ENCODE measurements around the gene ASPHD2. TPM values are rescaled to one million over a fixed set of nuclear protein-coding genes. Genes with fewer than 3 reads are reported as not detected.

Gene ASPHD2
- total and polyA plus RNA-seq, 2 of the 13 experiments (the other 11 are each of a cell fraction or from before 2014, with no cell fraction given), result 0.04 TPM

DNA sequence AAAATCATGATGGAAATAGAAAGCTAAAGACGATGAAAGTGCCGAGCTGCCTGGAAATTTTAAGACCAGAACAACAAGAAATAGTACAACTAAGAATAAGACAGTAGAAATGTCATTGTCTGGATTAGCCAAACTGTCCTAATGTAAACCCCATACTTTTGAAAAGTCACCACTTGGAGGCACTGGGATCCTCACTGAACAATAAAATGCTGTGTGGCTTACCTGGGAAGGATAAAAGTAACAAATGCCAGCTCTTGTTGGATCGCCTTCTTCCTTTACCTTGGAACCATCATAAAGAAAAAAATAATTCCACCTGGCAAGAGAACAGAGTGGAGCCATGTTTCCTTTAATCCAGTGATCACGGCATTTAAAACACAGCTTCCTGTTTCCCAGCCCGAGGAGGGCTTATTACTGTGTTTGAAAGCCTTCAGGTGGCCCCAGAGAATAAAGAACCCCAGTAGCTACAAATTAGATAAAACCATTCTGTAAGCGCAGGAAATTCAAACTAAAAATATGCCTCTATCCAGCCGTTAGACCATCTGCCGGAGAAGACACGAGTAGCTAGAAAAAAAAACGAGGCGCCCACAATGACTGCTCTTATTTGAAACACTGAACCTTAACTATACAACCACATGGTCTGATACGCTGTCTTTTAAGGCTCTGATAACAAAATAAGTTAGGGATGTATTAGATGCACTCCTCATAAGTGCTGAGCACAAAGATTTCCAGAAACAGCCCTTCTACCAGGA is 50.2 kb downstream of the ASPHD2 start (continued):
- TF ChIP-seq ZNF749 (CRISPR knock-in tag; IDR thresholded peaks at IDR 0.05; ENCODE audit: borderline replicate concordance) (no peak), ZNF652 (CRISPR knock-in tag; IDR thresholded peaks at IDR 0.05; ENCODE audit: borderline replicate concordance, low read depth) (no peak), NFATC3 (CRISPR knock-in tag; IDR thresholded peaks at IDR 0.05) (no peak), KLF12 (CRISPR knock-in tag; IDR thresholded peaks at IDR 0.05; ENCODE audit: borderline replicate concordance) (0 out of 2 replicates have a peak, but pooled peaks have one; percentile 42), ZNF772 (CRISPR knock-in tag; IDR thresholded peaks at IDR 0.05) (no peak), HHEX (CRISPR knock-in tag; IDR thresholded peaks at IDR 0.05) (no peak), FOXP1 (IDR thresholded peaks at IDR 0.05) (no peak), FOXP1 (CRISPR knock-in tag; IDR thresholded peaks at IDR 0.05) (no peak), YY1 (IDR thresholded peaks at IDR 0.05; ENCODE audit: insufficient read depth, insufficient replicate concordance, low read depth, low read length) (no peak), ZFP41 (CRISPR knock-in tag; IDR thresholded peaks at IDR 0.05; ENCODE audit: borderline replicate concordance) (no peak), SP5 (CRISPR knock-in tag; IDR thresholded peaks at IDR 0.05; ENCODE audit: borderline replicate concordance, low read depth) (no peak), ZNF430 (CRISPR knock-in tag; IDR thresholded peaks at IDR 0.05) (no peak), BRD4 (CRISPR knock-in tag; IDR thresholded peaks at IDR 0.05) (no peak), FLYWCH1 (CRISPR knock-in tag; IDR thresholded peaks at IDR 0.05) (no peak), NBN (conservative IDR thresholded peaks at IDR 0.05) (no peak), CEBPG (CRISPR knock-in tag; IDR thresholded peaks at IDR 0.05) (no peak), NFIC (IDR thresholded peaks at IDR 0.05; ENCODE audit: low read length) (no peak), PCBP1 (IDR thresholded peaks at IDR 0.05; ENCODE audit: borderline replicate concordance, low read depth, low read length) (no peak), NCOR1 (IDR thresholded peaks at IDR 0.05; ENCODE audit: borderline replicate concordance, low read length) (no peak), ZNF619 (CRISPR knock-in tag; IDR thresholded peaks at IDR 0.05) (no peak), SRF (IDR thresholded peaks at IDR 0.05; ENCODE audit: low read depth, low read length) (no peak)
- TF ChIP-seq, protein P1, sequence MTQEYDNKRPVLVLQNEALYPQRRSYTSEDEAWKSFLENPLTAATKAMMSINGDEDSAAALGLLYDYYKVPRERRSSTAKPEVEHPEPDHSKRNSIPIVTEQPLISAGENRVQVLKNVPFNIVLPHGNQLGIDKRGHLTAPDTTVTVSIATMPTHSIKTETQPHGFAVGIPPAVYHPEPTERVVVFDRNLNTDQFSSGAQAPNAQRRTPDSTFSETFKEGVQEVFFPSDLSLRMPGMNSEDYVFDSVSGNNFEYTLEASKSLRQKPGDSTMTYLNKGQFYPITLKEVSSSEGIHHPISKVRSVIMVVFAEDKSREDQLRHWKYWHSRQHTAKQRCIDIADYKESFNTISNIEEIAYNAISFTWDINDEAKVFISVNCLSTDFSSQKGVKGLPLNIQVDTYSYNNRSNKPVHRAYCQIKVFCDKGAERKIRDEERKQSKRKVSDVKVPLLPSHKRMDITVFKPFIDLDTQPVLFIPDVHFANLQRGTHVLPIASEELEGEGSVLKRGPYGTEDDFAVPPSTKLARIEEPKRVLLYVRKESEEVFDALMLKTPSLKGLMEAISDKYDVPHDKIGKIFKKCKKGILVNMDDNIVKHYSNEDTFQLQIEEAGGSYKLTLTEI (CRISPR knock-in tag; conservative IDR thresholded peaks at IDR 0.05), result no peak
- TF ChIP-seq, protein P2, sequence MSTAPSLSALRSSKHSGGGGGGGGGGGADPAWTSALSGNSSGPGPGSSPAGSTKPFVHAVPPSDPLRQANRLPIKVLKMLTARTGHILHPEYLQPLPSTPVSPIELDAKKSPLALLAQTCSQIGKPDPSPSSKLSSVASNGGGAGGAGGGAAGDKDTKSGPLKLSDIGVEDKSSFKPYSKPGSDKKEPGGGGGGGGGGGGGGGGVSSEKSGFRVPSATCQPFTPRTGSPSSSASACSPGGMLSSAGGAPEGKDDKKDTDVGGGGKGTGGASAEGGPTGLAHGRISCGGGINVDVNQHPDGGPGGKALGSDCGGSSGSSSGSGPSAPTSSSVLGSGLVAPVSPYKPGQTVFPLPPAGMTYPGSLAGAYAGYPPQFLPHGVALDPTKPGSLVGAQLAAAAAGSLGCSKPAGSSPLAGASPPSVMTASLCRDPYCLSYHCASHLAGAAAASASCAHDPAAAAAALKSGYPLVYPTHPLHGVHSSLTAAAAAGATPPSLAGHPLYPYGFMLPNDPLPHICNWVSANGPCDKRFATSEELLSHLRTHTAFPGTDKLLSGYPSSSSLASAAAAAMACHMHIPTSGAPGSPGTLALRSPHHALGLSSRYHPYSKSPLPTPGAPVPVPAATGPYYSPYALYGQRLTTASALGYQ (CRISPR knock-in tag; IDR thresholded peaks at IDR 0.05), result no peak
- TF ChIP-seq, protein P3, sequence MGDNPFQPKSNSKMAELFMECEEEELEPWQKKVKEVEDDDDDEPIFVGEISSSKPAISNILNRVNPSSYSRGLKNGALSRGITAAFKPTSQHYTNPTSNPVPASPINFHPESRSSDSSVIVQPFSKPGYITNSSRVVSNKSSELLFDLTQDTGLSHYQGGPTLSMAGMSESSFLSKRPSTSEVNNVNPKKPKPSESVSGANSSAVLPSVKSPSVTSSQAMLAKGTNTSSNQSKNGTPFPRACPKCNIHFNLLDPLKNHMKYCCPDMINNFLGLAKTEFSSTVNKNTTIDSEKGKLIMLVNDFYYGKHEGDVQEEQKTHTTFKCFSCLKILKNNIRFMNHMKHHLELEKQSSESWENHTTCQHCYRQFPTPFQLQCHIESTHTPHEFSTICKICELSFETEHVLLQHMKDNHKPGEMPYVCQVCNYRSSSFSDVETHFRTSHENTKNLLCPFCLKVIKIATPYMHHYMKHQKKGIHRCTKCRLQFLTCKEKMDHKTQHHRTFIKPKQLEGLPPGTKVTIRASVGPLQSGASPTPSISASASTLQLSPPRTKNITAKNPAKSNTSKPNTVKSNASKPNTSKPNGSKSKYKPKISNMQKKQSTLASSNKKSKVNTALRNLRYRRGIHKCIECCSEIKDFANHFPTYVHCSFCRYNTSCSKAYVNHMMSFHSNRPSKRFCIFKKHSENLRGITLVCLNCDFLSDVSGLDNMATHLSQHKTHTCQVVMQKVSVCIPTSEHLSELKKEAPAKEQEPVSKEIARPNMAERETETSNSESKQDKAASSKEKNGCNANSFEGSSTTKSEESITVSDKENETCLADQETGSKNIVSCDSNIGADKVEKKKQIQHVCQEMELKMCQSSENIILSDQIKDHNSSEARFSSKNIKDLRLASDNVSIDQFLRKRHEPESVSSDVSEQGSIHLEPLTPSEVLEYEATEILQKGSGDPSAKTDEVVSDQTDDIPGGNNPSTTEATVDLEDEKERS (CRISPR knock-in tag; IDR thresholded peaks at IDR 0.05), result no peak

Data from HepG2 (cell line).